ENCODE results near the gene CFAP299. TPM values are rescaled to one million over a fixed set of nuclear protein-coding genes. Genes with fewer than 3 reads are reported as not detected.

Gene CFAP299
- total RNA-seq, 6 experiments from 2014 or later = not detected

DNA sequence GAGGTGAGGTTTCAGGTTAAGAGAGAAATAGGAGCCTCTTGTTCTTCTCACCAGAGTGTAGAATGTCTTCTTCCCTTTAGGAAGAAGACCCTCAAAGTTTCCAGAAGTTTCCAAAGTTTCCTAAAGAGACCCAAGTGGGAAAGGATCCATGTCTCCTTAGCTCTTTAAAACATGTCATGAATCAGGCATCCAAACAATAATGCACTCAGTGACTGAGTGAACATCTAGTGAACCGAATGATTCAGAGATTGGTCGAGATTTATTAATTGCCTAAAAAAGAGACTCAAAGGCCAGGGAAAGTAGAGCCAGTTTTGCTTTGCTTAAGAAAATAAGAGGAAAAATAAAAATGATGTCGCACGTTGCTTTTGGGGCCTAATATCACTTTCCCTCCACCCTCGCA is 39.7 kb upstream of the CFAP299 start:
- TF ChIP-seq POLR2A (IDR thresholded peaks at IDR 0.05) (no peak), CTCF (IDR thresholded peaks at IDR 0.05) (no peak)
- no peak overlapping the region for H3K27ac ChIP-seq

DNA sequence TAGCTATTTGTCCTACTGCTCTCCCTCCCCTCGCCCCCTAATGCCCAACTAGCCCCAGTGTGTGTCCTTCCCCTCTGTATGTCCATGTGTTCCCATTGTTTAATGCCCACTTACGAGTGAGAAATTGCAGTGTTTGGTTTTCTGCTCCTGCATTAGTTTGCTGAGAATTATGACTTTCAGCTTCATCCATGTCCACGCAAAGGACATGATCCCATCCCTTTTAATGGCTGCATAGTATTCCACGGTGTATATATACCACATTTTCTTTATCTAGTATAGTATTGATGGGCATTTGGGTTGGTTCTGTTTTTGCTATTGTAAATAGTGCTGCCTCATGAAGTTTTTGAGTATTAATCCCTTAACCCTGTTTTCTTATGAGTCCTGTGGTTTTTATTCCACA is 33.6 kb upstream of the CFAP299 start:
- Histone ChIP-seq H3K4me1 (no peaks in the 10 kb centered on the region), H3K4me3 (no peak overlapping the region), H3K36me3 (no peaks in the 10 kb centered on the region), H3K9me3 (no peaks in the 10 kb centered on the region), H3K27me3 (peaks cover 0 to 5% of the 10 kb centered on the region in 2 donors), H3K27ac (no peak overlapping the region)
- DNase-seq (no peak), ATAC-seq (no peak)
- WGBS (ENCODE audit: insufficient coverage, low coverage, low lambda C conversion rate, missing lambda C conversion rate) = 70% methylated on average over 4 of the region's 4 CpGs
- intact Hi-C loops (cut with DNase I) = no loop called here
- TF ChIP-seq POLR2A (IDR thresholded peaks at IDR 0.05) (no peak), CTCF (IDR thresholded peaks at IDR 0.05) (no peak)

More for the DNA sequence above, 39.7 kb upstream of the CFAP299 start:
- 75% methylated on average over 4 of the region's 5 CpGs for WGBS (ENCODE audit: insufficient coverage, low coverage, low lambda C conversion rate, missing lambda C conversion rate)
- Histone ChIP-seq H3K4me3 (no peak overlapping the region), H3K4me1 (no peaks in the 10 kb centered on the region), H3K9me3 (no peaks in the 10 kb centered on the region), H3K36me3 (no peaks in the 10 kb centered on the region), H3K27me3 (no peaks in the 10 kb centered on the region)
- intact Hi-C loops (cut with DNase I) = no loop called here
- no peak for ATAC-seq
- DNase-seq = no peak

DNA sequence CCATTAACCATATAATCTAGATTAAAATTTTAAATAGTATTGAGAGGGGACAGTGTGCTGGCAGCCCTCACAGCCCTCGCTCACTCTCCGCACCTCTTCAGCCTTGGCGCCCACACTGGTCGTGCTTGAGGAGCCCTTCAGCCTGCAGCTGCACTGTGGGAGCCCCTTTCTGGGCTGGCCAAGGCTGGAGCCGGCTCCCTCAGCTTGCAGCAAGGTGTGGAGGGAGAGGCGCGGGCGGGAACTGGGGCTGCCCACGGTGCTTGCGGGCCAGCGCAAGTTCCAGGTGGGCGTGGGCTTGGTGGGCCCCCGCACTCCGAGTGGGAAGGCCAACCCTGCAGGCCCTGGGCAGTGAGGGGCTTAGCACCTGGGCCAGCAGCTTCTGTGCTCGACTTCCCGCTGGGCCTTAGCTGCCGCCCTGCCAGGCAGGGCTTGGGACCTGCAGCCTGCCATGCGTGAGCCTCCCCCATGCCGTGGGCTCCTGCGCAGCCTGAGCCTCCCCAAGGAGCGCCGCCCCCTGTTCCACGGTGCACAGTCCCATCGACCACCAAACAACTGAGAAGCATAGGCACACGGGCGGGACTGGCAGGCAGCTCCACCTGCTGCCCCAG is 32.8 kb upstream of the CFAP299 start:
- Histone ChIP-seq H3K36me3 (no peaks in the 10 kb centered on the region), H3K9me3 (no peaks in the 10 kb centered on the region), H3K4me3 (no peak overlapping the region), H3K4me1 (no peaks in the 10 kb centered on the region), H3K27me3 (peaks cover 0 to 5% of the 10 kb centered on the region in 2 donors), H3K27ac (no peak overlapping the region)
- DNase-seq (no peak), ATAC-seq (no peak)
- WGBS (ENCODE audit: insufficient coverage, low coverage, low lambda C conversion rate, missing lambda C conversion rate) = 63% methylated on average over 5 of the region's 26 CpGs
- TF ChIP-seq CTCF (IDR thresholded peaks at IDR 0.05) = no peak
- no peak for TF ChIP-seq POLR2A (IDR thresholded peaks at IDR 0.05)
- intact Hi-C loops (cut with DNase I) = no loop called here

DNA sequence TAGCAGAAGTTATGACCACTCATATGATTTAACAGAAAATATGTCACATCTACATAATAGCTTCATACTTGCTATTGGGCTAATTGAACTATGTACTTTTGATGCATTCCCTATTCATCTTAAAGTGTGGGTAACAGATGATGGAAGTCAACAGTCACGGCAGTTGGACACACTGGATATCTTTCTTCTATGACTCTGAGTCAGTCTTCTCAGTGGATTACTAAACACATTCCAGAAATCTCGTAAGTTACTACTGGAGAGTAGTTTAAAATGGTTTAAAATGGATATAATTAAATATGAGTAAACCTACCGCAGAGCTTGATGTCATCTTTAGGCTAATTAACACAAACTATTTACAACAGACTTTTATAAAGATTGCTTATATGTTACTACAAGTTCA is 30.1 kb upstream of the CFAP299 start:
- no peaks in the 10 kb centered on the region for H3K9me3 ChIP-seq
- intact Hi-C loops (cut with DNase I) = no loop called here
- TF ChIP-seq POLR2A (IDR thresholded peaks at IDR 0.05) (no peak), CTCF (IDR thresholded peaks at IDR 0.05) (no peak)
- H3K4me1 ChIP-seq = no peaks in the 10 kb centered on the region
- no peak for ATAC-seq
- DNase-seq = no peak
- H3K27ac ChIP-seq = no peak overlapping the region
- no peaks in the 10 kb centered on the region for H3K36me3 ChIP-seq
- 62% methylated on average over 3 of the region's 3 CpGs for WGBS (ENCODE audit: insufficient coverage, low coverage, low lambda C conversion rate, missing lambda C conversion rate)
- H3K4me3 ChIP-seq = no peak overlapping the region
- H3K27me3 ChIP-seq = peaks cover 0 to 5% of the 10 kb centered on the region in 2 donors

GRCh38 chr4:80306260-80306659 is 29.3 kb upstream of the CFAP299 start:
- Histone ChIP-seq H3K27me3 (peaks cover 0 to 5% of the 10 kb centered on the region in 2 donors), H3K27ac (no peak overlapping the region), H3K9me3 (no peaks in the 10 kb centered on the region), H3K4me3 (no peak overlapping the region), H3K4me1 (no peaks in the 10 kb centered on the region), H3K36me3 (no peaks in the 10 kb centered on the region)
- no peak for DNase-seq
- WGBS (ENCODE audit: insufficient coverage, low coverage, low lambda C conversion rate, missing lambda C conversion rate) = 43% methylated on average over 2 of the region's 2 CpGs
- ATAC-seq = no peak
- TF ChIP-seq POLR2A (IDR thresholded peaks at IDR 0.05) (no peak), CTCF (IDR thresholded peaks at IDR 0.05) (no peak)
- intact Hi-C loops (cut with DNase I) = no loop called here

Measured in right lobe of liver (tissue), 6 donors.